ENCODE results near the gene ZFP28.

The ZFP28 gene

DNA sequence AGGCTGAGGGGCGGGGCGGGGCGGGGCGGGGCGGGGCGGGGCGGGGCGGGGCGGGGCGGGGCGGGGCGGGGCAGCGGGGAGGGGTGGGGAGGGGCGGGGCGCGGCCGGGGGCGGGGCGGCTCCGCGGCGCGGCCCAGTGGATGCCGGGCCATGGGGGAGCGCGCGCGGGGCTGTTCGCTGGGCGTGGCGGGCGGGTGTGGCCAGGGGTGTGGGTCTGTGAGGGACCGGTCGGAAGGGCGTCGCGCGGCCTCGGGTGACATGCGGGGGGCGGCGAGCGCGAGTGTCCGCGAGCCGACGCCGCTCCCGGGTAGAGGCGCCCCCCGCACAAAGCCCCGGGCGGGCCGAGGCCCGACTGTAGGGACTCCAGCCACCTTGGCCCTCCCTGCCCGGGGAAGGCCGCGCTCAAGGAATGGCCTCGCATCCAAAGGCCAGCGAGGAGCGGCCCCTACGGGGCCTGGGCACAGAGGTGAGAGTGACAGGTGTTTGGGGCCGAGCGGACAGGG lies at the start of gene ZFP28:
Gene ZFP28, plus strand, starts transcription at position 188 of the 503 bp plus-strand sequence. Its CDS starts 71 bp downstream, at position 259.
- no peak for FAIRE-seq

DNA sequence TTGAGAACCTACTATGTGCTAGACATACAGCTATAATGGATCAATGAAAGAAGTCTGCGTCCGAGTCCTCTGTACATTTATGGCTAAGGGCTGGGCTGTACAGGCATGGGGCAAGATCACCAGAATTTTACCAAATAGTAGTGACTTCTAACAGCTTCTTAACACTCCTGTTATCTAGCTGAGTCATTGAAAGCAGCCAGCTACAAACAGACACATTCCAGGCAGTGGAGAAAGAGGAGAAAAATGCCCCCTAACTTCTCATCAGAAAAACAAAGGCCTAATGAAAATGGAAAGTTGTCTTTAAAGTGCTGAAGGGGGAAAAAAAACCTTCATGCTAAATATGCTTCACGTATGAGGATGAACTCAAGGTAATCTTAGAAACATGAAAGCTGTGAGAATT lies 47.3 kb upstream of the ZFP28 start:
- no peak for FAIRE-seq

DNA sequence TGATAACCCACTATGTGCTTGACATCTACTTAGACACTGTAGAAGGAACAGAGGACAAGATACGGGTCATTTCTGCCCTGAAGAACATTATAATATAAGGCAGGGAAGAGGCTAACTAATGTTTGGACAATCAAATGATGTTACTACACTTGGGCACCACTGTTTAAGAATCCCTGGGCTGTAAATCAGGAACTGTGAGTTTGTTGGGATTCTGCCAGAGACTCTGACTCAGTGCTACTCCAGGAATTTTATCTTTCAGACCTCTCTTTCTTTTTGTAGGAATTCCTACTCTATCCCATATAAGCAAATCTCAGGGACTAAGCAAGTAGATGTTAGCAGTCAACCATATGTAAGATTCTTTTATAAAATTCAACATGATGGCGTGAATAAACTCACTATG lies 34.2 kb upstream of the ZFP28 start:
- FAIRE-seq, result no peak

DNA sequence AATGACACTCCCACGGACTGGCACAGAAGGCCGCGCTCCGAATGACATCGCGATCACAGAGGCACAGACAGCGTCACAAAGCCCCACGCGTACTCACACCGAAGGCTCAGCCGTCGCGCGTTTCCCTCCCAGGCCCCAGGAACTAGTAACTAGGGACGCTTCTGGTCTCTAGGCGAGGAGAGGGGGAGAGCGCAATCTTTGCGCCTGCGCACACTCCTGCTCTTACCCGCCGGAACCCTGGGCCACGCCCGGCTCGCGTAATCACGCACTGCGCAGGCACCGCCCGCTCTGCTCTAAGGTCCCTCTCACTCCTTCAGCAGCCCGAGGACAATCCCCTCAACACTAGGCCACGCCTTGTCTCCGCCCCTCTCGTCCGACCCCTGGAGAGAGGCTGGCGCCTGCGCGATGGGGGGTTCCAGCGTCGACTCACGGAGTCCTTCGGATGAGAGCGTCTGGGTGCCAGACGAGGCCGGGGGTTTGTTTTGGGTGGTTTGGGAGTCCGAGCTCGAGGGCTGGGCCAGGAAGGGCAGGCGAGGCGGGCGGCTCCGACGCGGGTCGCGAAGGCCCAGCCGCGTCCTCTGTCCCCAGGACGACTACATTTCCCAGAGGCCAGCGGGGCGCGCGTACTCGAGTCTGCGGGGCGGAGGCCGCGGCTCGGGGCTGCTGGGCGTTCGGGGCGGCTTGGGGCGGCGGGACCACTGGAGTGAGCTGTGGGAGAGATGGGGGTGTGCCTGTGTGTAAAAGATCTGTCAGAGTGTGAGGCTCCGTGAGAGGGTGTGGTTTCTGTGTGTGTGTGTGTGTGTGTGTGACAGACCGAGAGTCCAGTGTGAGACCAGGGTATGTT lies 31.1 kb upstream of the ZFP28 start, which contains the start of gene ZNF471:
Gene ZNF471, plus strand, starts transcription at position 410 of the 844 bp plus-strand sequence. CDS start 3,717 bp downstream, outside the sequence.
- peak; percentile 9 for FAIRE-seq

DNA sequence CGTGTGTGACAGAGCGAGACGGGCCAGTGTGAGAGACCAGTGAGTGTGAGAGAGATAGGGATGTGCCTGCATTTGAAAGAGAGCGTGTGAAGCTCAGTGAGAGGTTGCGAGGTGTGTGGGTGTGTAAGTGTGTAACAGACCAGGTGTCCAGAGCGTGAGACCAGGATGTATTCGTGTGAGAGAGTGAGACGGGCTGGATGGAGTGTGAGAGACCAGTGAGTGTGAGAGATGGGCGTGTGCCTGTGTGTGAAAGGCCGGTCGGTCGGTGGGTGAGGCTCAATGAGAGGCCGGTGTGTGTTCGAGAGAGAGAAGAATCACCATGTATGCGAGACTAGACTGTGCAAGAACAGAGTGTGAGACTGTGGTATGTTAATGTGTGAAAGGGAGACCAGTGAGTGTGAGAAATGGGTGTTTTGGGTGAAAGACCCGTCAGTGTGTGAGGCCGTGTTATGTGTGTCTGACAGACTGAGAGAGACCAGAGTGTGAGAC lies 30.4 kb upstream of the ZFP28 start:
- no peak for FAIRE-seq

DNA sequence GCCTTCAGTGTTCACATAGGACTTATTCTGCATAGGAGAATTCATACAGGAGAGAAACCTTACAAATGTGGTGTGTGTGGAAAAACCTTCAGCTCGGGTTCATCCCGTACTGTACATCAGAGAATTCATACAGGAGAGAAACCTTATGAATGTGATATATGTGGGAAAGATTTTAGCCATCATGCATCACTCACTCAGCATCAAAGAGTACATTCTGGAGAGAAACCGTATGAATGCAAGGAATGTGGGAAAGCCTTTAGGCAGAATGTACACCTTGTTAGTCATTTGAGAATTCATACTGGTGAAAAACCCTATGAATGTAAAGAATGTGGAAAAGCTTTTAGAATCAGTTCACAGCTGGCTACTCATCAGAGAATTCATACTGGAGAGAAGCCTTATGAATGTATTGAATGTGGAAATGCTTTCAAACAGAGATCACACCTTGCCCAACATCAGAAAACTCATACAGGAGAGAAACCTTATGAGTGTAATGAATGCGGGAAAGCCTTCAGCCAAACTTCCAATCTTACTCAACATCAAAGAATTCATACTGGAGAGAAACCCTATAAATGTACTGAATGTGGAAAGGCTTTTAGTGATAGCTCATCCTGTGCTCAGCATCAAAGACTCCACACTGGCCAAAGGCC lies 13.4 kb upstream of the ZFP28 start:
- no peak for FAIRE-seq

DNA sequence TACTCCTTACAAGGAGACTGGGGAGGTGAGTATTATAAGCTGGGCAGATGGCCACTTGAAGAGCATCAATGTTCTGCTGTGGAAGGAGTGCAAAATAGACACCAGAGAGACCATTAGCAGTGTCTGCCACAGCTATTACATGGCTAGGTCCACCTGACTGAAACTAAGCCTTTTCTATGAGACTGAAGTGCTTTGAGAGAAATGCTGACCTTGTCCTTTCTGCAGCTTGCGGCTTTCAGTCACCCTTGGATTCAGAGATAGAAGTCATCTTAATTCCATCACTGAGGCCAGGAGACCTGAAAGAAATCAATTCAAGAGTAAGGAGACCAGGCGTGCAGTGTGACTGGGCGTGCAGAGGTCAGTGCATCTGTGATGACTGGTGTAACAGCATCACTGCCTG lies 1.3 kb upstream of the ZFP28 start:
- FAIRE-seq, result no peak

DNA sequence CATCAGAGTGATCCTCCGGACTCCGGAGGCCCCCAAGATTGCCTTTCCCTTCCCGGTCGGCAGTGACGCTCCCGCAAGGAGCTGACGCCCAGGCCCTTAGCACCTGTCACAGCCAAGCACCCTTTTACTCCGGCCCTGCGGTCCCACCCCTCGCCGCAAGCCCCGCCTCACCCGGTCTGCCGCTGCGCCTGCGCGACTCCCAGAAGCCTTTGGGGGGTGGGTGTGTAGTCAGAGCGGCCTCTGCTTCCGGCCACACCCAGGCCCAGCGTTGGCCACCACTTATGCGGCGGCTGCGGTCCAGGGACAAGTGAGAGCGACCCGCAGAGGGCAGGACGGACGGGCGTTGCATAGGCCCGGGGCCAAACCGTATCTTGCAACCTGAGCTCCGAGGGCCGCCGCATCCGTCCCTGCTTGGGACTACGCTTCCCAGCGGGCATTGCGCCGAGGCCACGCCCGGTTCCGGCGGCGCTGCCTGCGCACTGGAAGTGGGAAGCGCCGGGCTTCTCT lies 441 bp upstream of the ZFP28 start:
- FAIRE-seq, result no peak

DNA sequence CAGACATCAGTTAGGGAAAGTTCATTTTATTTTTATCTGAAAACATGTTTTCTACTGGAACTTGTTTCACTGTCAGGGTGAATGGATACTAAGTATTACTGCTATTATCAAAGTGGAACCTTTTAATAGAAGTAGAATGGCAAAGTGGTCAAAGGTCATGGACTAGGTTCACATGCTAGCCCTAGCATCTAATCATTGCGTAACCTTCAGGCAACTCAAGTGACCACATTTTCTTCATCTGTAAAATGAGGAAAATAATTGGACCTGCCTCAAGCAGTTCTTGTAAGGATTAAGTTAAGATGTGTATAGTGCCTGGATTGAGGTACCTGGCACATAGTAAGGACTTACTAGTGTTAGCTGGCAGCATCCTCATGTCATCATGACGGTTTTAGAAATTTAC lies 5.0 kb downstream of the ZFP28 start:
- FAIRE-seq, result no peak

DNA sequence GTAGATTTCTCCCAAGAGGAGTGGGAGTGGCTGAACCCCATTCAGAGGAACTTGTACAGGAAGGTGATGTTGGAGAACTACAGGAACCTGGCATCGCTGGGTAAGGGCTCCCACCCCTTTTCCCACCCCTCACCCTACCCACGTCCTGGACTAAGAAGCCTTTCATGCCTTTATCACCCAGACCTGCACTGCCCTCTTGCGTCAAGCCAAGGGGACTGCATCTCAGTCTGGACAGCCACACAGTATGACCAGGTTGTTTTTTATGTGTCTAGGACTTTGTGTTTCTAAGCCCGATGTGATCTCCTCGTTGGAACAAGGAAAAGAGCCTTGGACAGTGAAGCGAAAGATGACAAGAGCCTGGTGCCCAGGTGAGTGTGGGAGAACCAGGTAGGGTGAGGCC lies 8.8 kb downstream of the ZFP28 start:
- FAIRE-seq, result no peak

DNA sequence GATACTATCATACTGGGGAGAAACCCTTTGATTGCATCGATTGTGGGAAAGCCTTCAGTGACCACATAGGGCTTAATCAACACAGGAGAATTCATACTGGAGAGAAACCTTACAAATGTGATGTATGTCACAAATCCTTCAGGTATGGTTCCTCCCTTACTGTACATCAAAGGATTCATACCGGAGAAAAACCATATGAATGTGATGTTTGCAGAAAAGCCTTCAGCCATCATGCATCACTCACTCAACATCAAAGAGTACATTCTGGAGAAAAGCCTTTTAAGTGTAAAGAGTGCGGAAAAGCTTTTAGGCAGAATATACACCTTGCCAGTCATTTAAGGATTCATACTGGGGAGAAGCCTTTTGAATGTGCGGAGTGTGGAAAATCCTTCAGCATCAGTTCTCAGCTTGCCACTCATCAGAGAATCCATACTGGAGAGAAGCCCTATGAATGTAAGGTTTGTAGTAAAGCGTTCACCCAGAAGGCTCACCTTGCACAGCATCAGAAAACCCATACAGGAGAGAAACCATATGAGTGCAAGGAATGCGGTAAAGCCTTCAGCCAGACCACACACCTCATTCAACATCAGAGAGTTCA lies 15.6 kb downstream of the ZFP28 start:
- FAIRE-seq, result no peak

DNA sequence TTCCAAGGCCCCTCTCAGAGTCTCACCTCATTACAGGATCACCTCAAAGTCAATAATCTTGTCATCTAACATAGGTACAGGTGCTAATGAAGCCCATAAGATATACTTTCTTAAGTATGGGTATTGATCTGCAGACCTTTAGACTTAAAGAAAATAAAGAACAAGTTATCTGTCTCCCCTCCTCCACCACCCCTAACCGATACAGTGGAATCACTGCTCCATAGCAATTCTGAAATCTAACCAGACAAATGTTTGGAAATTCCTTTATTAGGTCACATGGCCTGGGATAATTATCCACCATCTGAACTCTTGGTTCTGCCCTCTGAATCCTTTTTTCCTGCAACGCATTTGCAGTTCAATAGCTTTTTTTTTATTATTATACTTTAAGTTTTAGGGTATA lies 24.0 kb downstream of the ZFP28 start:
- FAIRE-seq, result no peak

DNA sequence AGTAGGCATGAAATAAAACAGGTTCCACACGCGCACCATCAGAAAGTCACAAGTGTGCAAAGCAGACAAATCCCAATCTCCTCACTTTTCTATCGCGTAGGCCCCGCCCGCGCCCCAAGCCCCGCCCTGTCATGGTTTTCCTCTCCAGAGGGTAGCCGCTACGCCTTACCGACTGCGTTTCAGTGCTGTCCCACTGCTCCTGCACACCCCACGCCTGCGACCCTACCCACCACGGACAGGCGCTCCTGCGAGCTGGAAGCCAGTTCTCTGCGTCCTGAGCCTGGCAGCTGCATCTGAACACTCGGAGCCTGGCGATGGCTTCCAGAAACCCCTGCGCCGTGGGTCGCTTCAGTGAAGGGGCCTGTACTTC lies 28.1 kb downstream of the ZFP28 start:
- no peak for FAIRE-seq

DNA sequence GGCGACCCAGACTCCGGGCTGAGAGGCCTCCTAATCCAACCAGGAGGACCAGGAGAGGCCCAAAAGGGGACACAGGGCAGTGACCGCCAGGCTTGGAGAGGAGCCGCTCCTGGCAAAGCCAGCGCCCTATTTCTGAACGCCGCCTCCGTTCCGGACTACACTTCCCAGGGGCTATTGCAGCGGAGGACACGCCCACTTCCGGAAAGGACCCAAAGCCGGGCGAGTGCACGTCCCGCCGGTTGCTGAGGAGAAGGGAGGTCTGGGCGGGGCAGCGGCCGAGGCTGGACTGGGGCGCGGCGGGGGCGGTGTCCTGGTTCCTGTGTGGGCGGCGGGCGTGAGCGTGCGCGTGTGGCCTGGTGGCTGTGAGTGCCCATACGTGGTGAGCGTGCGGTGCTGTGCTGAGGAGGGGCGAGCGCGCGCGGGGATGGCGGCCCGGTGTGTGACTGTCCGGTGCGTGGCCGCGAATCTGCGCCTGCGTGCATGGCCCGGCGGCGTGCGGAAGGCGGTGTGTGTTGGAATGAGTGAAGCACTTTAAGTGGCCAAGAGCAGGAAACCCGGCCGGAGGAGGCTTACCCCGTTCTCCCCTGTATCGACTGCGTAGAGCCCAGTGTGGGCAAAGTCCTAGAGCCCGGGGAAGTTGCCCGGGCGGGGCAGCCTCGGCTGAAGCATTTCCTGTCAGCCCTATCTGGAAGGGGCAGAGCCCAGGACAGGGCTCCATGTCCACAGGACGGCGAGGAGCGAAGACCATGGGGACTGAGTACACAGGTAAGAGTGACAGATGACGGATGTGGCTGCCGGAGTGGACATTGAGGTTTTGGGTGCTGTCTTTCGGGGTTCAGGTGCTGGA lies 28.7 kb downstream of the ZFP28 start, which contains the start of gene ZNF470:
Gene ZNF470, plus strand, starts transcription at position 195 of the 847 bp plus-strand sequence. CDS start 2,844 bp downstream, outside the sequence.
- no peak for FAIRE-seq

DNA sequence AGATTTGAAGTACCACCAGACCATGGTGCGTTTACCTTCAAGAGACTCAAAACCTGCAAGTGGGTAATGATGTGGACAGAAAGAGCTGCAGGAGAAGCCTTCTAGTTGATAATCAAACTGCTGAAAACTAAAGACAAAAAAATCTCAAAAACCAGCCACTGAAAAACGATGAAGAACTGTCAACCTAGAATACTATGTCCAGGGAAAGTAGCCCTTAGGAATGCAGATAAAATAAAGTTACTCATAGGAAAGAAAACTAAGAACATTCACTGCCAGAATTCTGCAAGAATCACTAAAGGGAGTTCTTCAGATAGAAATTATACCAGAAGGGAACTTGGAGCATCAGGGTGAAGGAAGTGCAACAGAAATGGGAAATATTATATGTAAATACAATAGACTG lies 33.8 kb downstream of the ZFP28 start:
- no peak for FAIRE-seq

DNA sequence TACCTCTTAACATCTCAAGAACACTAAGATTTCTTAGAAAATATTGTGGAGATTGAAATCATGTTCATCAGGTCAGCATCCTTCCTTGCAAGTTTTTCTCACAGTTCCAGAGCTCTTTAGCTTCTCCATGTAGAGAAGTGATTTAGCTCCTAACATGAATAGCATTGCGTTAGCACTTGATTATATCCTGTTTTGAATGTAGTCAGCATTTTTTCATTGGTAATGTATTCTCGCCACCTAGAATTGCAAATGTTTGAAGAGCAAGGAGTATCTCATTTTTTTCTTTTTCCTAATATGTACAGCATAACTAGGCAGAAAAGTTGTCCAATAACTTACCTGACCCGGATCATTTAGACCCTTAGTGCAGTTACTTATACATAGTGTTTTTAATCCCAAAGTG lies 35.2 kb downstream of the ZFP28 start:
- FAIRE-seq, result no peak

DNA sequence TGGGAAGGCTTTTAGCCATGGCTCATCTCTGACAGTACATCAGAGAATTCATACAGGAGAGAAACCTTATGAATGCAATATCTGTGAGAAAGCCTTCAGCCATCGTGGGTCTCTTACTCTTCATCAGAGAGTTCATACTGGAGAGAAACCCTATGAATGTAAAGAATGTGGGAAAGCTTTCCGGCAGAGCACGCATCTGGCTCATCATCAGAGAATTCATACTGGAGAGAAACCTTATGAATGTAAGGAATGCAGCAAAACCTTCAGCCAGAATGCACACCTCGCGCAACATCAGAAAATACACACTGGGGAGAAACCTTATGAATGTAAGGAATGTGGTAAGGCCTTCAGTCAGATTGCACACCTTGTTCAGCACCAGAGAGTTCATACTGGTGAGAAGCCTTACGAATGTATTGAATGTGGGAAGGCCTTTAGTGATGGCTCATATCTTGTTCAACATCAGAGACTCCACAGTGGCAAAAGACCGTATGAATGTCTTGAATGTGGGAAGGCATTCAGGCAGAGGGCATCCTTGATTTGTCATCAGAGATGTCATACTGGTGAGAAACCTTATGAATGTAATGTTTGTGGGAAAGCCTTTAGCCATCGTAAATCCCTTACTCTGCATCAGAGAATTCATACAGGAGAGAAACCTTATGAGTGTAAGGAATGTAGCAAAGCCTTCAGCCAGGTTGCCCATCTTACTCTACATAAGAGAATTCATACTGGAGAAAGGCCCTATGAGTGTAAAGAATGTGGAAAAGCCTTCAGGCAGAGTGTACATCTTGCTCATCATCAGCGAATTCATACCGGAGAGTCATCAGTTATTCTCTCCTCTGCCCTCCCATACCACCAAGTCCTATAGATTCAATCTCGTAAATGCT lies 39.2 kb downstream of the ZFP28 start:
- FAIRE-seq, result no peak

DNA sequence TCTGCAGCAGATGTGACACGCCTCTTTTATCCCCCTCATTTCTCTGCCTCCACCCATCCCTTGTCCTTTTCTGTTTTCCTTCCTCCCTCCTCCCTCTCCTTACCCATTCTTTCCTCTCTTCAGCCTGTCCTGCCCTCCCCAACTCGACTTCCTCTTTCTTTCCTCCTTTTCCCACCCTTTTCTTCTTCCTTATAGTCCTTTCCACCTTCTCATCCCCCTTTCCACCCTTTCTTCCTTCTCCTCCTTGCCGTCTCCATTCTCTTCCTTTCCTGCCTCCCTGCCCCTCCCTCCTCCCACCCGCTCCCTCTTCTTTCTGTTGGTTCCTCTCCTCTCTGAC lies 55.7 kb downstream of the ZFP28 start:
- FAIRE-seq, result no peak

DNA sequence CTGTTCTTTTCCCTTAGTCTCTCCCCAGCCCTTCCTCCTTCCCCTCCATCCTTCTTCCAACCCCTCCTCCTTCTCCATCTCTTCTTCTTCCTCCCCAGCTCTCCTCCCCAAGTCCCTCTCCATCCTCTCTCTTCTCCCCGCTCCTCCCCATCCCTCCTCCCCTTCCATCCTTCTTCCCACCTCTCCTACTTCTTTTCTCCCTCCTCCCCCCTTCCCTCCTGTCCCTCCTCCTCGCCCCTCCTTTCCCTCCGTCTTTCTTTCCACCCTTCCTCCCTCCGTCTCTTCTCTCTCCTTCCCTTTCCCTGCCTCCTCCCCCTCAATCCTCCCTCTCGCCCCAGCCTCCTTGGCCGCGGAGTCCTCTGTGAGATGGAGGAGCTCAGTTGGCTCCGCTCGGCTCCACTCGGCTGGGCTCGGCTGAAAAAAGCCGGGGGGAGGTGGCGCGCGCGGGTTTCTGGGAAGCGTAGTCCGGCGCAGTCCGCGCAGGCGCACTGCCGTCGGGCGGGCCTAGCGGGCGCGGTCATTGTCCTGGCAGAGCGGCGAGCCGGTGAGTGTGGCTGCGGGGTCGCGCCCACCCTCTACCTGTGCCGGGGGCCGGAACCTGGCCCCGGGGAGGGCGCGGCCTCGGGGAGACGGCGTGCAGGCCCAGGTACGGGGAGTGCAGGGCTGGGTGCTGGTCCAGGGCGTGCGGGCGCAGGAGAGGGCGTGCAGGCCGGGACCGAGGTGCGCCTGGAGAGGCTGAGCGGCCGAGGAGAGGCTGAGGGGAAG lies 56.2 kb downstream of the ZFP28 start, which contains the start of gene ZNF71:
Gene ZNF71, plus strand, starts transcription at position 520 of the 765 bp plus-strand sequence. CDS start 6,257 bp downstream, outside the sequence.
- FAIRE-seq, result peak; percentile 37

DNA sequence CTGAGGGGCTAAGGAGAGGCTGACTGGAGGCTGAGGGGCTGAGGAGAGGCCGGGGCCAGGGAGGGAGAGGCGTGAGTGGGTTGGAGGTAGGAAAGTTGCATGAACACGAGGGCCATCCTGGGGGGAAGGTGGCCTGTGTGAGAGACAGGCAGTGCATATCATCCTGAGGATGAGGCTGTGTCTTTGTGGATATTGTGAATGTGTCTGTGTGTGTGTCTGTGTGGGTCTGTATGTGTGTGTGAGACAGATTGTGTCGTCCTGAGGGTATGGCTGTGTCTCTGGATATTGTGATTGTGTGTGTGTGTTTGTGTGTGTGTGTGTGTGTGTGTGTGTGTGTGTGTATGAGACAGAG lies 56.8 kb downstream of the ZFP28 start:
- FAIRE-seq, result no peak
